Activated CD4-positive, alpha-beta T cell treated with anti-CD3 and anti-CD28 coated beads, Interleukin-10, Interleukin-2, amounts not matched to agents 100 ng/mL and 50 ng/mL, durations not matched to agents 16 hours and 8 hours (primary cell): Measurements from ENCODE around the gene SLC22A15.
"Not testable (repeated sequence)": the region's sequence is repeated elsewhere in the genome, so short reads cannot be mapped to it uniquely, and the experiment has no call there.

Experiments used
- DNase-seq: peaks from one replicate; pipeline ENCODE4 v3.0.0-alpha.2; 2020

The SLC22A15 gene

DNA sequence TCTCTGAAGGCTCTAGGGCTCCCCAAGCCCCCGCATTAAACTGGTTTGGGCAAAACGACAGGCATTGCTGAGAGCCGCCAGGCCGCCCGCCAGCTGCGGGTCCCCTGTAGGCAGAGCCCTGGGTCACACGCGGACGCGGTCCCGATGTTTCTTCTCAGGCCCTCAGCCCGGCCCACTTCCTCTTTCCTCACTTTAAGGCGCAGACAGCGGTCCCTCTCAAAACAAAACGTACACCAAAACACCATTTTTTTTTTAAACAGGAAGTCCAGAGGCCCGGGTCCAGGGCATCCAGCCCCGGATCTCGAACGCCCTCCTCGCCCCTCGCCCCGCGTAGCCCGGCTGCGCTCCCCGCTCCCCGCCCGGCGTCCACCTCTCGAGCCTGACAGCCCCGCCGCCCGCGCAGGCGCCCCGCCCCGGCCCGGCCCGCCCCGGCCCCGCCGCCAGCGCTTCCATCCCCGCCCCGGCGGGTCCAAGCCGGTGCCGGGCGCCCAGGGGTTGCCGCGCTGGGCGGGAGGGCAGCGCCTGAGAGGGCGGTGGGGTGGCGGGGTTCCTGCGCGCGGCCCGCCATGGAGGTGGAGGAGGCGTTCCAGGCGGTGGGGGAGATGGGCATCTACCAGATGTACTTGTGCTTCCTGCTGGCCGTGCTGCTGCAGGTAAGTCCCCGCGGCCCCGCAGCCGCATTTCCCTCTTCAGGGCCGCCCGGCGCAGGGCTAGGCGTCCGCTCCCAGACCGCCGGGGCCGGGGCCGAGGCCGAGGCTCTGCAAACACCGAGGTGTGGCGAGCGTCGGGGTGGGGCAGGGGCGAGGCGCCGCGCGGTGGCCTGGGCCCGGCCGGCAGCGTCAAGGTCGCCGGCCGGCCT lies at the start of gene SLC22A15:
SLC22A15 (plus strand) TSS at position 452 of the 859 bp plus-strand sequence; CDS start at position 567, 115 bp downstream.
- DNase-seq = peak; percentile 54

DNA sequence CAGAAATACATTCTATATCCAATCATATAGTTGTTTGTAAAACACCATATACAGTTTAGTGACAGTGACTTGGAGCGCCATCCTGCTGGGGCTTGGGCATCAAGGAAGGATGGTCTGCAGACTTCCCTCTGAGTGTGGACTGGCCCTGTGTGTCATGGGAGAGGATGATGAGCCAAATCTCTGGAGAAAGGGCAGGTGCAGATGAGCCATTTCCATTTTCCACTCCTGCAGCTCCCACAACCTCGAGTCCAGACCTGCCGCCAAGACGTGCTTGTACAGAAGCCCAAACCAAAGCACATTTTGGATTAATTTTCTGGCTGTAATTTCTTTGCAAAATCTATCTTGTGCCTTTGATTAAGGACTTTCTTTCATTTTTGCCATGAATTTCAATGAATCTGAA lies 48.3 kb upstream of the SLC22A15 start:
- DNase-seq = no peak

DNA sequence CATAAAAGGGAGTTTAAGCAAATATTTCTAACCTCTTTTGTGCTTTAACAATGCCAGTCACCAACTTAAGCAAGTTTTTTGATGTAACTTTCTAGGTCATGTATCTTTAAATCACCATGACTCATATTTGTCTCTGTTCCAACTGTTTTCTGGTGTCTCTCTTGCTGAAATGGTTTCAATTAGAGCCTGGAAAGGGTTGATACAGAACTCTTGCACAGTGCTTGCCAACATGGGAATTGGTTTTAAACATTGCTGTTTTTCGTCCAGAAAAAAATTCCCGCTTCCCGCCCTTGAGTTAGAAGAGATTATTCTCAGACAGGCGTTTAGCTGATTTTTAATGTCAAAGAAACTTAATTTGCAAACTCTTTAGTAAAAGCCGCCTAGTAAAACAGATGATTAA lies 46.4 kb upstream of the SLC22A15 start:
- DNase-seq = no peak

DNA sequence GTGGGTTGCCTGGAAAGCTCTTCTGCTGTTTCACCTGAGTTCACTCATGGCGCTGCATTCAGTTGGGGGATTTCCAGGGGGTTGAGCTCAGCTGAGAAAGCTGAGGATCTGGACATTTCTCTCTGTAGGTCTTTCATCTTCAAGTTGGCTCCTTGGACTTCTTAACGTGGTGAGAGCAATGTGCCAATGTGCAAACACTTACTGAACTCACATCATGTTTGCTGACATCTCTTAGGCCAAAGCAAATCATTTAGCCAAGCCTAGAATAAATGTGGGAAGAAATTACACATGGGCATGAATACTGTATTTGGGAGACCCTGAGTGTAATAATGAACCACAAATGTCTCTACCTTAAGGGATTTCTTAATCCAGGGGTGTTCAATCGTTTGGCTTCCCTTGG lies 42.7 kb upstream of the SLC22A15 start:
- DNase-seq = no peak

DNA sequence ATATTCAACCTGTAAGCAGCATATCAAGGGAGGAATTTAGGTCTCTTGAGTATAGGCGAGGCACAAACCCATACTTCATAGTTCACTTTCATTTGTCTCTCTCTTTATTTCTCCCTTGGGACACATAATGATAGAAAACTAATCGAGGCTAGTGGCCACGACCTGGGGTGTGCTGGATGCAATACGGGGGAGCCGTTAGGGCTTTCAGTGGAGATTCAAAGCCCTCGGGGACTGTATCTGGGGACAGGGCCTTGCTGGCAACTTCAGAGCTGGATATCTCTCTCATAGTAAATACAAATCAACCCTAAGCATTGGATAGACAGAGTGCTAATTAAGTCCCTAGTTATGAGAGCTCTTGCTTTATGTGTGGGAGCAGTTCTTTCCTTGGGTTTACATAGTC lies 36.9 kb upstream of the SLC22A15 start:
- no peak for DNase-seq

DNA sequence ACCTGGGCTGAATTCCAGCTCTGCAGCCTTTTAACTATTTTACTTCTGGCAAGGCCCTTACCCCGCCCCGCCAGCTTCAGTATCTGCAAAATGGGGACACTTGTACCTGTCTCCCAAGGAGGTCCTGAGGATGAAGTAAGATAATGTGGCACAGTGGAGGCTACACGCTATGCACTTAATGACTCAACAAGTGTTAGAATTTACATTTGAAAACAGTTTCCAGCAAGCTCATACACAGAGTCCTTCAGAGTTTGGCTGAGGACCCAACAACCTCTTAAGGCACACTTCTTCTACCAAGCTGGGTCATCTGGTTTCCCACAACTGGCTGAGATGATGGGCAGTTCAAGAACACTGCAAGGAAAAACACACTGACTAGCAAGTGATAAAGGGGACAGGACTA lies 30.2 kb upstream of the SLC22A15 start:
- no peak for DNase-seq

DNA sequence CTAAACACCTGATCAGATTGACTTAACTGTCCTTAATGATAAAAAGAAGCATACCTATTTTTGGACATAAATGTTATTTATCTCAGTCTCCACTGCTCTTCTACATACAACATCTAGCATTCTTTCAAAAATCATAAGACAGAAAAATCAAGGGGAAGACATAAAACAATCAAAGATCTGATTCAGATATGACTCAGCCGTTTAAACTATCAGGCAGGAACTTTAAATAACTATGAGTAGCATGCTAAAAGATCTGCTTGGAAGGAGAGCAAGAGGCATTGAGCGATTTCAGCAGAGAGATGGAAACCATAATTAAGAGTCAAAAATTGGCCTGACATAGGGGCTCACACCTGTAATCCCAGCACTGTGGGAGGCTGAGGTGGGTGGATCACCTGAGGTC lies 27.2 kb upstream of the SLC22A15 start:
- no peak for DNase-seq

DNA sequence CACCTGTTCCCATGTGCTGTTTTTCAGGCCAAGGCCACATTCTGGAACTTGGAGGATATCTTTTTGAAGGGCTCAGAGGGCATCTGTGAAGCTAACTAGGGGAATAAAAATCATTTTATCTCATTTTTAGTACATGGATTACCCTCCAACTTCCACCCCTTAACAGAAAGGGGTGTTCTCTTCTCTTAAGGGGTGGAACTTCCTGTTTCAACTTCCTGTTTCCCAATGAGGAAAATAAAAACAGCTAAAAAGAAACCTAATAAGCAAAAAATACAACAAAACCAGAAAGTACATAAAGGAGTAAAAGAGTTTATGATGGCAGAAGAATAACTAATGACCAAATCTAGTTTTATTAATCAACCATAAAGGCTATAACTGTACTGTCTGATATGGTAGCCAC lies 24.8 kb upstream of the SLC22A15 start:
- DNase-seq = no peak

DNA sequence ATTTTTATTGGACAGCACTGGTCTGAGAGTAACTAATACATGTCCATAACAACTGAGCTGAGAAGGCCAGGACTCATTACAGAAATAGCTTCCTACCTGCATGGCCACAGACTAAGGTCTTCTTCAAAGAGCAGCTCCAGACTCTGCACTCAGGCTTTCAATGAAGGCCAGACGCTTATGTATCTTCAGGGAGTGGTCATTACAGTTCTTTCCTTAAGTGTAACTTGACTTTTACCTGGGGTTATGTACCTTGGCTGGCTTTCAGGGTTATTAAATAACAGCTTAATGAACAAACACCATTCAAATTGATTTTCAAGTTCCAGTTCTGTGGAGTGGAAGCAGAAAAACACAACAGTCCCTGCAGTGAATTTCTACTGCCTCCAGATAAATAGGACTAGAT lies 23.8 kb upstream of the SLC22A15 start:
- no peak for DNase-seq

DNA sequence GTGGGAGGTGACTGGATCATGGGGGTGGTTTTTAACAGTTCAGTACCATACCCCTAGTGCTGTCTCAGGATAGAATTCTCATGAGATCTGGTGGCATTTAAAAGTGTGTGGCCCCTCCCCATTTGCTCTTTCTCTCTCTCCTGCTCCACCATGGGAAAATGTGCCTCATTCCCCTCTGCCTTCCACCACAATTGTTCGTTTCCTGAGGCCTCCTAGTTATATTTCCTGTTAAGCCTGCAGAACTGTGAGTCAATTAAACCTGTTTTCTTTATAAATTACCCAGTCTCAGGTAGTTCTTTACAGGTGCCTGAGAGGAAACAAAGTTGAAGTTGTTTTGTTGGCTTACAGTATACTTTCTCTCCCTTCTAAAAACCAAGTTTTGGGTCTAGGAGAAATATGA lies 23.1 kb upstream of the SLC22A15 start:
- no peak for DNase-seq

DNA sequence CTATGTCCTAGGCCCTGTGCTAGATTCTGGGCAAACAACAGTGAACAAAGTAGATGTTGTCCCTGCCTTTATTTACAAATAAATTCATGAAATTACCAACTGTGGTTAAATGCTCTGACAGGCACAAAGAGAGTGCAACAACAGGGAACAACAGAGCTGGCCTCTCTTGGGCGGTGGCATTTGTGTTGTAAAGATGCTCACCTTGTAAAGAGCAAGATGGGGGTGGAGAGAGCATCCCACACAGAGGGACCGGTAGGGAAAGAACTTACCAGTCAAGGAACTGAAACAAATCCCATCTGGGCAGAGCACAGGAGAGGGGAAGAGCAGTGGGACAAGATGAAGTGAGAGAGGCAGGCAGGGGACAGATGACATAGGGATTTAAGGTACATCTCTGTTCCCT lies 21.6 kb upstream of the SLC22A15 start:
- DNase-seq = no peak

DNA sequence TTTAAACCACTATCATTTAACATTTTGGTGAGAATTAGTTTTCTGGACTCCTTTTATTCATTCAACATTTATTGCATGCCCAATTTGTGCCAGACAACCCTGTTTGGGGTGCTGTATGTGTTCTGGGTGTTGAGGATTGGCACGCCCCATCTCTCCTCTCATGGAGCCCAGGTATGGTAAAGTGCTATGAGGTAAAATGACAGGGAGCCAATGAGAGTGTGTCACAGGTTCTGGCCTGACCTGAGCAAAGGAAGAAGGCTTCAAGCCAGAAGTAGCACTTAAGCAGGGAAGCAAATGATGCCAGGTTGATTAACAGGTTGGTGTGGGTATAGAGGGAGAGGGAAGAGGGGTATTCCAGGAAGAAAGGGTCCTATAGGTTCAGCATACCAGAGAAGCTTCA lies 21.1 kb upstream of the SLC22A15 start:
- DNase-seq = no peak

DNA sequence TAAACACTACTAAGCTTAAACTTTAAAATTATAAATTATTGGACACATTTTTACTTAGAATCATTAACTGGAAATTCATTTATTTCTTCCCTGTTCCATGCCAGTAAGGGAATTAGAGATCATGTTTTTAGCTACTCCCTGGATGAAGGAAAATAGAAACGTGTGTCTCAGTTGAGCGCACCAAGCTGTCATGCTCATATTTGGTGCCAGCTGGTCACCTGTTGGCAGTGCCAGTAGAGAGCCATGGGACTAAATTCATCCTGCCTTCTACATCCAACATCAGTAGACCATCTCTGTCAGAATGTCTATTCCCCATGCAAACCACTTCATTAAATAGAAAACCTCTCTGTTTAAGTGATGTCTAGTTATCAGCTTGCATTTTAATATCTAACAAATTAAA lies 17.4 kb upstream of the SLC22A15 start:
- no peak for DNase-seq

DNA sequence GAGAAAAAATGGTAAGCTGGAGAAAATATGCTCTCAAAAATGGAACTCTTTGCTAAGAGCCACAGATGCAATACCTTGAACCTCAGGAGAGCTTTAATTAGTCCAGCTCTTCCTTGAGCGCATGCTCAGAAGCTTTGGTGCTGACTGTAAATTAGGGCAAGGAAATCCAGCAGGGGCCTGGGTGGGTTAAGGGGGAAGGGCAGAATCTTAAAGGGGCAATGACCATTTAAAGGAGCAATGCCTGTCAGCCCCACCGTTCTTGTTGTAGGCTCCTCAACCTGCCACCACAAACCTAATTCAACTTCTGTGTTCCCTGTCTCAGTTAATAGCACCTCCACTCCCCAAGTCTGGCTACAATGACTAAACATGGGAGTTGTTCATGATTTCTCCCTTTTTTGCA lies 6.8 kb upstream of the SLC22A15 start:
- DNase-seq = no peak

DNA sequence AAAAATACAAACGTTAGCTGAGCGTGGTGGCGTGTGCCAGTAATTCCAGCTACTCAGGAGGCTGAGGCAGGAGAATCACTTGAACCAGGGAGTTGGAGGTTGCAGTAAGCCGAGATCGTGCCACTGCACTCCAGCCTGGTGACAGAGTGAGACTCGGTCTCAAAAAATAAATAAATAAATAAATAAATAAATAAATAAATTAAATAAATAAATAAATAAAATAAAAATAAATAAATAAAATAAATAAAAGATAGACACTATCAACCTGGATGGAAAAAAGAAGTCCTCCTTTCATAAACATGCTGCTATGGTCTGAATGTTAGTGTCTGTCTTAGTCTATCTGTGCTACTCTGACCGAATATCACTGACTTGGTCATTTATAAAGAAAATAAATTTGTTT lies 4.5 kb upstream of the SLC22A15 start:
- not testable (repeated sequence) for DNase-seq

DNA sequence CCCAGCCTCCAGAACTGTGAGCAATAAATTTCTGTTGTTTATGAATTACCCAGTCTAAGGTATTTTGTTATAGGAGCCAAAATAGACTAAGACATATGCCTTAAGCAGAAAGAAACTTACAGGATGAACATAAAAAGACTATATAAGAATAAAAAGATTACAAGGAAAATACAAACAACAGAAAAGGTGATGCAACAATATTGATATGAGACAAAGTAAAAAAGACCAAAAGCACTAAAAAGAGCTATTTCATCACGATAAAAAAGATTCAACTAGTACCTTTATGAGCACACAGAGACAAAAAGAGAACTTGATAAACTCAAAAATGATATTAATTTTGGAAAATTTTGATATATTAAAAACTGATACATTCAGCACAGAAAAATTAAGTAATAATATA lies 3.2 kb upstream of the SLC22A15 start:
- DNase-seq = no peak

DNA sequence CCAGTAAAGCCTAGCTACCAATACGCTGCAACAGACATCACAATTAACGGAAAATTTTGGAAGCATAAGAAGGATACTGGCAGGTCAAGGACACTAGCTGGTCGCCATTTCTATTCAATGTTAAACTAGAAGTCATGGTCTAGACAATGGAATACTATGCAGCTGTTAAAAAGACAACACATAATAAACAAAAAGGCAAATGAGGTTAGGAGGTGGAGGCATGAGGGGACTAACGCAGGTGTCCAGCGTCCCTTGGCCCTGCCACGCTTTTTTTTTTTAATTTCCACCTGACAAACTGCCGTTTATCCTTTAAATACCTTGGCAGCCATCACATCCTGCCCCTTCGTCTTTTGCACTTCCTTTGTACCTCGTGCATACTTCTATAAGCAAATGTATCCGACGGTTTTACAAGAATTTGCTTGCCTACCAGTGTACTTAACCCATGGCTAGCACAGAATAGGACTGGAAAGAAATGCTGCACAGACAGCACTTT lies 698 bp upstream of the SLC22A15 start:
- no peak for DNase-seq

DNA sequence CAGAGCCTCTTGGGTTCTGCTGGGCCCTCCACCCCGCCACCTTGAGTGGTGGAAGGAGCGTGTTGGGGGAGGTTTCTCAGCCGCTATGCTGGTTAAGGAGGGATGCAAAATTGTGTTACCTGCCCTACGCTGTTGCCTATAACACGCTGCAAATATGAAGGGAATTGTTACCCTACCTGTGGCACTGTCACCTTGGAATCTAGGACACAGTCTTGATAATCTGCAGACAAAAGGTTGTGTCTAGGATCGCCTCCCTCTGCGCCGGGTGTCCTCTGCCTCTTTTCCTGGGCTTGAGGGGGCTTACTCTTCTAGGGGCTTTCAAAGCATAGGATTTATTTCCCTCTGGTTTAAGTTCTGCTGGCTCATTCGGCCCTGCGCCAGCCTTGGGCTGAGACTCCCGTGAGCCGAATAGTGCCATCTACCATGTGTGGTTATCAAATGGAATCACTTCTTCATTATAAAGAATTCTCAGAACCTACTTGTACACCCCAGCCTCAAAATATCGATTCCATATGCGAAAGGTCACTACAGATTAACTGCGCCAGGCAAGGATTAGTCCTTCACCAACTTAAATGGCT lies 697 bp downstream of the SLC22A15 start:
- DNase-seq = no peak

DNA sequence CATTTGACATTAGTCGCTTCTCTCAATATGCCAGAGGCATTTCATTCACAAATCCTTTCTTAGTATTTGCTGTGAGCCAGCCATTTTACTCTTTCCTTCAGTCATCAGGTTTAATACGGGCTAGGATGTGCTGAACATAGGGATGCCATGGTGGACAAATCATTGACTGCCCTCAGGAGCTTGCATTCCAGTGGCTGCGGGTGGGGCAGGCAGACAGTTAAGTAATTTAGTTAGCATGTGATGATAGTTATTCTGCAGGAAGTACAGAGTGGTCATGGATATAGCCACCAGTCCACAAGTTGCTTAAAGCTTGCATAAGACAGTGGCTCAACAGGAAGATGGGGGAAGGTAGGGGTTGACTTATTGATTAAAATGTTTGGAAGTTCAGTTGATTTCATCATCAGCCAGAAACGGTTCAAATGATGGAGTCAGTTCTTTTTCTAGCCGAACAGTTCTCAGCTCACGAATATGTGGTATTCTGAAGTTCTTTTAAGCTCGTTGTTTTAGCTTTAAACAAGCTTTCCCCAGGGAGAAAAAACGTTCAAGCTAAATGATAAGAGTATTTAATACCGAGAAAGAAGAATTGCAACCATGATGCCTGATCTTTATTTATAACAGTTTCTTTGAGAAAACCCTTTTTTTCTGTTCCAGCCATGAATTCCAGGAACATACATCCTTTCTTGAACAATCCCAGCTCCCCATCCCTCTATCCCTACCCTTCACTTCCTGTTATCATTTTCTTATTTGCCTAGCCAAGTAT lies 1.4 kb downstream of the SLC22A15 start:
- no peak for DNase-seq

DNA sequence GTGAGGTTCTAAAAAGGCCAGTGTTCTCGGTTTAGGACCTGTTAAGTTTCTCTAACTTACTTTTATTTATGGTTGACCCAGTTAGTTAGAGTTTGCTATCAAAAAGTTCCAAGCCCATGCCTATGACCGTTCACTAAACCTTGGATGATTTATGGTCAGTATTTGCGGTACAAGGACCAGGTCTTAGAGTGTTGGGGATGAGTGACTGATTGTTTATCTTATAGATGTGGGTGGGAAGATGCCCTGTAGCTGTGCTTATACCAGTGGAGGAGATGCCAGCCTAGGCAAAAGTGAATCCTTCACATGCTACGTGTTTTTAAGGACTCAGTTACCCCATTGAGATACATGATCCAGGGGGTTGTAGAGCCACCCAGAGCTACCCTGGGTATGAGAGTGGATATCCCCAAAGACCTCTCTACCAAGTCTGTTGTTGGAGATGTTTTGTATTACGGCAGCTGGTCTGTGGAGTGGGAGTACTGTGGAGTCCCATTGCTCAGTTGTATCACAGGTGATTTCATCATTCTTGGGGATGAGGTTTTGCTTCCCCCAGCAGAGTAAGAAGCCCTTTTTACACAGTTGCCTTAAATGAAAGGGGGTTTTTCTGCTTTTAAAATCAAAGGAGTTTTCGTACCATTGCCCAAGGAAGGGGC lies 2.1 kb downstream of the SLC22A15 start:
- no peak for DNase-seq

DNA sequence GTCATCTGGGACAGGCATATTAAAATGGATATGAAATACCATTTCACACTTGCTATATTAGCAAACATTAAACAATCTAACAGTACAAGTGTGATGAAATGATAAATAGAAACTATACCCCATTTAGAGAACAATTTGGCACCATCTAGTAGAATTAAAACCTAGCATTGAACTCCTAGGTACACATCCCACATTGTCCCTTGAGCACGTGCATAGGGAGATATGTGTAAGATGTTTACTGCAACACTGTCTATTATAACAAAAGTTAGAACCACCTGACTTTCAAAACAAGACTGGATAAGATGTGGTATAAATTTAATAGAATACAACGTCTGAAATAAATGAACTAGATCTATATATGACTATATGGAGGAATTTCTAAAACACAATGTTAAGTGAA lies 3.8 kb downstream of the SLC22A15 start:
- no peak for DNase-seq

DNA sequence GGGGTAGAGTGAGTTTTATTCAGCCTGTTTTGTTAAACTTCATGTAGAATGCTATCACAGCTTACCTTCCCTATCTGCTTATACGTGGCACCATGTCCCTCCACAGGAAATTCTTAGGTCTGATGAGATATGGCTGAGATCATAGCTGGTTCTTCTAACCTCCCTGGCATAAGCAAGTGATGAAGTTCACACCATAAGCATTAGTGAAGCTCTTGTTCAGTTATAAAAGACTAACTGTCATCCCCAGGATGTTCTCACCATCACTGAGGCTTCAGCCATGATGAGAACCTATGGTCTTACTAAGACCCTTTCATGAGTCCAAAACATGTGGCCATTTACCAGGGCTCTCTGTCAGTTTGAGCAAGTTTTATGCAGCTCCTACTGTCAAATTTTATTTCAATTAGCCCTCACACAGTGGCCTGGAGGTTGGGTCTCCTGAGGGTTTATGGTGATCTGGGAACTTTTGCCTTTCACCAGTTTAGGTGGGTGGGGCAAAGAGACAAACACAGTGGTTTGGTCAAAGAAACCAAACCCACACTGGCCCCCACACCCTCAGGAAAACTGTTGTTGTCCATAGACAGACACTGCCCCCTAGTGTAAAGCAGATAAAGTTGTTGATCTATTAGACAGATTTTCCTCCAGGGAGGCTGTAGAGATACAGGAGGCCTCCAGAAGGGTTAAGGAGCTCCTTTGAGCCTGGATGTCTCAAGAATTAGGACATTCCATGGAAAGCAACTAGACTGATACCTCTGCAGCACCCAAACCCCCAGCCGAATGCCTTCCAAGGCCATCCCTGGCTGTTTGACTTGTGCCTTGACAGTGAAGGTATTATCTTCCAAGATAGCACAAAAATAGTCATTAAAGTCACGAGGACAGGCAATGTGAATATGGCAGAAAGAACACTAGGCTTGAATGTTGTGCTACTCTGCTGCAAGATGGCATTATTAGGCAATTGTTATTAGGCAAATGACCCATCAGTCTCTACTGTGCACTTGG lies 5.0 kb downstream of the SLC22A15 start:
- peak; percentile 52 for DNase-seq
